CD4-positive, alpha-beta T cell treated with Interleukin-6 at 100 ng/mL for 8 hours (primary cell): ENCODE measurements around the gene HSP90AB1.

Source experiments
- DNase-seq: peaks from one replicate; pipeline ENCODE4 v3.0.0-alpha.2; 2020; ENCODE audit warnings: mixed read lengths, low spot score

Gene HSP90AB1

DNA sequence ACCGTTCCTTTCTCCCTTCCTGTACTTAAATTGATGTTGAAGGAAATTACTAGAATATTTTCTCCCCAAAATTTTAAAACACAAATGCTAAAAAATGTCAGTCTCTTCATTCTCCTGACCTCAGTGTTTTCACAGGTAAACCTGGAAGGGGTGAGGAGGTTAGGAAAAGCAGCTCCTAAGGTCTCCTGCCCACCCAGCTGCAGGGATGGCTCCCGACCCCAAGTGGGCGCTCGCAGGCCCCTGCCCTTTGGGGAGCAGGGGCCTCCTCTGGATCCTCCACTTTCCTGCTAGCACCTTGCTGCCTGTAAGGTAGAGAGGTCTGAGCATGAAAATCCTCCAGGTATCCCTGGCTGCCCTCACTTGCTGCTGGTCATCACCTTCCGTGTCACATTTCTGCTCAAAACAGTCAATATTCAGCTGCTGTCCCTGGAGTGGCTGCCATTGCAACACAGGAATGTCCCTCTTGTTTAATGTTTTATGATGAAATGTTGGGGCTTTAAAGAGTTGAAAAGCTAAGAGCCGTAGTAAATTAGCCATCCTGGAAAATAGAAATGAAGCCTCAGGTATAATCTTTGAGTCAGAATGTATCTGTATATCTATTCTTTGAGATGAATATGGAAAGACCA lies 10.9 kb upstream of the HSP90AB1 start:
- DNase-seq: no peak

DNA sequence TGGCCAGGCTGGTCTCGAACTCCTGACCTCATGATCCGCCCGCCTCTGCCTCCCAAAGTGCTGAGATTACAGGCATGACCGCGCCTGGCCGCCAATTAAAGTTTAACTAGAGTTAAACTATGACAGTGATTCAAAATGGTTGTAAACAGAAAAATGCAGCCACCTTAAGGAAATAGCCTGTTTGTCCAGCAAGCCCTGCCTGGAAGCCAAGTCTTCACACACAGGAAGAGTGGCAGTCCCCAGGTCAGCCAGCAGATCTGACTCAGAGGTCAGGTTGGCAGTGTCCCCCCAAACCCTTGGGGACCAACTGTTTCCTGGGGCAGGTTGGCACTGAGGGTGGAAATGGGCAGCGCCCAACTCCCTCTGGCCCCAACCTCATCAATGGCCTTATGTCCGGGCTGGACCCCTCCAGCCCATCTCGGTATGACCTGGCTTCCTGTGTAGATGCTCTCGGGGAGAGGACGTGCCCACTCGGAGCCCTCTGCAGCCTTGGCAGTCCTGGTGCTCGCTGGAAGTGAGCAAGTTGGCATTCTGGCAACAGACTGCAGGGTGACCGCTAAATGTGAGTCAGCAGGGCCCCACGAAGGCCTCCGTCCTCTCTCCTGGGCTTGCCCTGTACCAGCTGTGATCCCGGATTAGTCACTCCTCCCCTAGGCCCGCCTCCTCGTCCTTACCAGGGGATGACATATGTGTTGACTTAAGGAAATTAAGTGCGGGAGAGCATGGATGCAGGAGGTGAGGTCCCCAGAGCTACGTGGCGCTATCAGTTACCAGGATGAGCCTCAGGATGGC lies 9.7 kb upstream of the HSP90AB1 start:
- DNase-seq: peak; percentile 77

DNA sequence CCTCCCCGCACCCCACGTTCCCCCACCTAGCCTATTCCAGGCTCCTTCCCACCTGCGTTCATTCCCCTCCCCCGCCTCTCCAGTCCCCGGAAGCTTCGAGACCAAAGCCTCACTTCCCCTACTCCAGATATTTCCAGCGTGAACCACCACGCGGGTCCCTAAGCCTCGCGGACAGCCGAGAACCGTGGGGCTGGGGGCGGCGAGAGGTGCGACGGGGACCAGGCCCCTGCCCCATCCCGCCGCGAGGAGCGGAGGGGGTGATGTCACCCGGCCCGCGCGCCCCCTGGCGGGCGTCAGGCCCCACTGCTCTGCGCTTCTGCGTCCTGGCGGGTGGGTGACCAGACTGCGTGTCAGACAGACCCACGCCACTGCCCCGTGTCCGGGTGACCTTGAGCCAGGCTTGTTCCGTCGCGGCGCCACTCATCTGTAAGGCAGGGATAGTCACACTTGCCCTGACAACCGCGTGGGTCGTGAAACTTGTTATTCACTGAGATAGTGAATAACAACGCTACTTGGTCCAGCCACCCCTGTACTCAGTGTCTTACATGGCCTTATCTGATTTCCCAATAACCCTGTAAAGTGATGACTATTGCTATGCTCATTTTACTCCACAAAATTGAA lies 9.0 kb upstream of the HSP90AB1 start:
- DNase-seq: peak; percentile 75

GRCh38 chr6:44238687-44239350 lies 8.1 kb upstream of the HSP90AB1 start:
- DNase-seq: no peak

DNA sequence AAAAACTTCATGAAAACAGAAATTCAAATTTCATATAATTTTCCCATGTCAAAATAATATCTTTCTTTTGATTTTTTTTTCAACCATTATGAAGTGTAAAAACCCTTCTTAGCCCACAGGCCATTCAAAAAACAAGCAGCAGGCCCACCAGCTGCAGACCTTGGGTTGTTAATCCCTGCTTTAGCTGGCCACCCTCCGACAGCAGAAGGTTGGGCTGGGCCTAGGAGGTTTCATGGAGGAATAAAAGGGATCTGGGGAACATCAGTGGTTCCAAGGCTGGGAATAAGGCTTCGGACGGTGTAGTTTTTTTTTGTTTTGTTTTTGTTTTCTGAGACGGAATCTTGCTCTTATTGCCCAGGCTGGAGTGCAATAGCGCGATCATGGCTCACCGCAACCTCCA lies 3.6 kb upstream of the HSP90AB1 start:
- no peak for DNase-seq

- DNase-seq: no peak
Measured at GRCh38 chr6:44245391-44245911, 1.4 kb upstream of the HSP90AB1 start.

DNA sequence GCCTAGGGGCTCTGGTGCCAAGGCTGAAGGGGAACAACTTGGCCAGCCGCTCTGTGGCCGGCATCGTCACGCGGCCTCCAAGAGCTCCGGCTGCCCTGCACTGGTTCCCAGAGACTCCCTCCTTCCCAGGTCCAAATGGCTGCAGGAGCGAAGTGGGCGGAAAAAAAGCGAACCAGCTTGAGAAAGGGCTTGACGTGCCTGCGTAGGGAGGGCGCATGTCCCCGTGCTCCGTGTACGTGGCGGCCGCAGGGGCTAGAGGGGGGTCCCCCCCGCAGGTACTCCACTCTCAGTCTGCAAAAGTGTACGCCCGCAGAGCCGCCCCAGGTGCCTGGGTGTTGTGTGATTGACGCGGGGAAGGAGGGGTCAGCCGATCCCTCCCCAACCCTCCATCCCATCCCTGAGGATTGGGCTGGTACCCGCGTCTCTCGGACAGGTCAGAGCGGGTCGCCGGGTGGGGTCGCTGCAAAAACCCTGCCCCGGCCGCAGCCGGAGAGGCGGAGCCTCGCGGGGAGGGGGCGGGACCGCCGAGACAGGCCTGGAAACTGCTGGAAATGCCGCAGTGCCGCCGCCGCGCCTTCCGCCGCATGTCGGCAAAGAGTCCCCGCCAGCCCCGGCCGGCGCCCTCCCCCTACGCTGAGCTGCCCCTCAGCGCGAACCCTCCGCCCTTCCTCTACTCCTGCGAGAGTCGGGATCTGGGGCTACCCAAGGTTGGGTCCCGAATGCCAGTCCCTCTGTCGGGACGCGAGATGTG lies 814 bp upstream of the HSP90AB1 start:
- DNase-seq: peak; percentile 76

GRCh38 chr6:44247338-44248302 lies 719 bp downstream of the HSP90AB1 start:
- peak; percentile 84 for DNase-seq

DNA sequence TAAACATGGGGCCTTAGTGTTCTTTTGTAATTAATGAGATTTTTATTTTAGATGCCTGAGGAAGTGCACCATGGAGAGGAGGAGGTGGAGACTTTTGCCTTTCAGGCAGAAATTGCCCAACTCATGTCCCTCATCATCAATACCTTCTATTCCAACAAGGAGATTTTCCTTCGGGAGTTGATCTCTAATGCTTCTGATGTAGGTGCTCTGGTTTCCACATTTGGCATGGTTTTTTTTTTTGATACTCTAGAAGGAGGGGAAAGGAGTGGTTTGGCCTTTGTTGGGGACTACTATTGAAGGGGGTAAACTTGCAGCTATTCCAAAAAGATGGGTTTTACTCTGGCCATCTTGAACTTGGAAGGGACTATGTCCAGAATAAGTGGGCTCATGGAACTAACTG lies 1.7 kb downstream of the HSP90AB1 start:
- DNase-seq: no peak

DNA sequence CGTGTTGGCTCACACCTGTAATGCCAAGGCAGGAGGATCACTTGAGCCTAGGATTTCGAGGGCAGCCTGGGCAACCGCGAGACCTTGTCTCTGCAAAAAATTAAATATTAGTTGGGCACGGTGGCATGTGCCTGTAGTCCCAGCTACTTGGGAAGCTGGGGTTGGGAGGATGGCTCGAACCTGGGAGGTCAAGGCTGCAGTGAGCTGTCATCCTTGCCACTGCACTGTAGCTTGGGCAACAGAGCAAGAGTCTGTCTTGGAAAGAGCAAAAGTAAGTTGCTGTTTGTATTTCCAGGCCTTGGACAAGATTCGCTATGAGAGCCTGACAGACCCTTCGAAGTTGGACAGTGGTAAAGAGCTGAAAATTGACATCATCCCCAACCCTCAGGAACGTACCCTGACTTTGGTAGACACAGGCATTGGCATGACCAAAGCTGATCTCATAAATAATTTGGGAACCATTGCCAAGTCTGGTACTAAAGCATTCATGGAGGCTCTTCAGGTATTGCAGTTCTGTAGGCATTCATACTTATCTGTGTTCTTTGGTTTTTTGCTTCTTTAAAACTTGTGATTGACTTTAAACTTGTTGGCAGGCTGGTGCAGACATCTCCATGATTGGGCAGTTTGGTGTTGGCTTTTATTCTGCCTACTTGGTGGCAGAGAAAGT lies 2.3 kb downstream of the HSP90AB1 start:
- DNase-seq: no peak

DNA sequence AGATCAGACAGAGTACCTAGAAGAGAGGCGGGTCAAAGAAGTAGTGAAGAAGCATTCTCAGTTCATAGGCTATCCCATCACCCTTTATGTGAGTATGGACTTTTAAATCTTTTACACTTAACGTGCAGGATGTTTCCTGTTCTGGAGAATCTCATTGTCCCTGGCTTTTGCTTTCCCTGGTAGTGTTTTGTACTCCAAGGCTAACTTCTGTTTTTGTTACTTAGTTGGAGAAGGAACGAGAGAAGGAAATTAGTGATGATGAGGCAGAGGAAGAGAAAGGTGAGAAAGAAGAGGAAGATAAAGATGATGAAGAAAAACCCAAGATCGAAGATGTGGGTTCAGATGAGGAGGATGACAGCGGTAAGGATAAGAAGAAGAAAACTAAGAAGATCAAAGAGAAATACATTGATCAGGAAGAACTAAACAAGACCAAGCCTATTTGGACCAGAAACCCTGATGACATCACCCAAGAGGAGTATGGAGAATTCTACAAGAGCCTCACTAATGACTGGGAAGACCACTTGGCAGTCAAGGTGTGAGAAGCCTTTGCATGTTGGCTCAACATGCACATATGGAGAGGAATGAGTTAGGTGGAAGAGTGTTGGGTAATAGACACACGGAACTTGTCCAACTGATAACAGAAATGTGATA lies 3.3 kb downstream of the HSP90AB1 start:
- no peak for DNase-seq

GRCh38 chr6:44250718-44251123 lies 3.8 kb downstream of the HSP90AB1 start:
- DNase-seq: no peak

GRCh38 chr6:44251576-44252524 lies 4.9 kb downstream of the HSP90AB1 start:
- DNase-seq: no peak

DNA sequence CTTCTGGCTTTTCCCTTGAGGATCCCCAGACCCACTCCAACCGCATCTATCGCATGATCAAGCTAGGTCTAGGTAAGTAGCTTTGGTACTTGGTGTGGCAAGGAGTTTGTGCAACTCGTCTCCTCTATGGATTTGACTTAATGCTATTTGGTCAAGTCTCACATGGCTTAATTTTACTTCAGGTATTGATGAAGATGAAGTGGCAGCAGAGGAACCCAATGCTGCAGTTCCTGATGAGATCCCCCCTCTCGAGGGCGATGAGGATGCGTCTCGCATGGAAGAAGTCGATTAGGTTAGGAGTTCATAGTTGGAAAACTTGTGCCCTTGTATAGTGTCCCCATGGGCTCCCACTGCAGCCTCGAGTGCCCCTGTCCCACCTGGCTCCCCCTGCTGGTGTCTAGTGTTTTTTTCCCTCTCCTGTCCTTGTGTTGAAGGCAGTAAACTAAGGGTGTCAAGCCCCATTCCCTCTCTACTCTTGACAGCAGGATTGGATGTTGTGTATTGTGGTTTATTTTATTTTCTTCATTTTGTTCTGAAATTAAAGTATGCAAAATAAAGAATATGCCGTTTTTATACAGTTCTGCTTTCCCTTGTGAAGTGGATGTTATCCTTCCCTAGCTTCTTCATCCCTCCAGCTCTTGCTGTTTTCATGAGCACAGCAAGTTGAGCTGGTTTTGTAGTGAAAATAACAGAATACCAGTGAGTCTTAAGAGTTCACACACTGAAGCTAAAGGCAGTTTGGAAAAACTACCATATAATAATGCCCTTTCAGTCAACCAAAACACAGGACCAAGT lies 6.6 kb downstream of the HSP90AB1 start:
- DNase-seq: peak; percentile 54

DNA sequence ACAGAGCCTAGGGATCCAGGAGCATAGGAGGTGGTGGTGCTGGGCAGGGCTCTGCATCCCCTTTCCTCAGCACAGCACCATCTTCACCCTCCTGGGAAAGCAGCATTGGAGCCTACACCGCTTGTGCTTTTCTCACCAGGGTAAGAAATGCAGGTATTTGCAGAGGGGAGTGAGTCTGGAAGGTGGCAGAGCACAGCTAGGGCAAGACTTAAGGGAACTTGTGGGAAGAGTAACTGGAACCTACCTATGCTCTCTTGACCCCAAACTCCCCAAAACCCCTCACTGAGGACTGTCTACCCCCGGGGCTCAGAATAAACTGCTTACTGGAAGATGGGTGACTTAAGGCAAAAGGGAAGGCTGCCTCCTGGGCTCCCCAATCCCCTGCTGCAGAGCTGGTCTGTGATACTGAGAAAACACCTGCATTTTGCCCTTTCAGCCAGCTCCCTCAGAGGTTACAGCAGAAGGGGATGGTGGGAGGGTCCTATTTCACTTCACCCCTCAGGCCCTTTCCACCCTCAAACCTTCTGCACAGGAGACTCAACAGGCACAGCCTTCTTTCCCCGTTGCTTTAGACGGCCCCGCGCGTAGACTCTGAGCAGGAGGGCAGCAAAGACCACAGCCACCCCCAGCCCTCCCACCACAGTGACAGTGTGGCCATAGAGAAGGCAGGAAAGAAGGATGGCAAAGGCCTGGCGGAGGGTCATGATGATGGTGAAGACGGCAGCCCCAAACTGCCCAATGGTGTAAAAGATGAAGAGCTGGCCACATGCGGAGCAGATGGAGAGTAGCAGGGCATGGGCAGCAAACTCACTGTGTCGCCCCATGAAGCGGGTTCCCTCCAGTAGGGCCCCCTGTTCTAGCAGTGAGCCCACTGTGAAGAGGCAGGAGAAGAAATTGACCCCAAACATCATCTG lies 7.5 kb downstream of the HSP90AB1 start:
- DNase-seq: no peak

DNA sequence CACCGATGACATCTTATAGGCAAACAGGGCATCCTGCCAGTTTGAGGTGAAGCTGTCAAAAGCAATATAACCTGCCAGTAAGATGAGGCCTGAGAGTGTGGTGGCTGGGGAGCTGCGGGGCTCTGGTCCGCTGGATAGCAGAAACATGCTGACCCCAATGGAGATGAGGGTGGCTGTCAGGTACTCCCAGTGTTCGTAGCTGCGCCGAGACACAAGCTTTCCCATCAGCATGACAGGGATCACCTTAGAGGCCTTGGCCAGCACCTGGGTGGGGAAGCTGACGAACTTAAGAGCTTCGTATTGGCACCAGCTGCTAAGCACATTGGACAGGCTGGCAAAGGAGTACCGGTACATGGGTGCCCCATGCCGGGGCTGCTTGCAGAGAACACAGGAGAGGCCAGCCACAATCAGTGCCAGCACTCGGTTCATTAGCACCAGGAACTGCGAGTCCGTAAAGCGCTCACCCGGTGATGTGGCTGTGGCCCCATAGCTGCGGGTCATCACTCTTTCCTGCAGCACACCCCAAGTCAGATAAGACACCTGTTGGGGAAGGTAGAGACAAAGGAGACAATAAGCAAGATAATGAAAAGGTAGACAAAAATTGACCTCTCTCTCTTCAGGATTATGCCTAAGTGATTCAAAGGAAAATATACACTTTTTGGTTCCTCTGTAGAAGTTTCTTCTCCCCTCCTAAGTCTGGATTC lies 8.4 kb downstream of the HSP90AB1 start:
- no peak for DNase-seq
